Measurements from ENCODE around the gene LANCL3. TPM values are rescaled to one million over a fixed set of nuclear protein-coding genes. Genes with fewer than 3 reads are reported as not detected.

The LANCL3 gene
- total RNA-seq, 1 experiment from 2014 or later: not detected

DNA sequence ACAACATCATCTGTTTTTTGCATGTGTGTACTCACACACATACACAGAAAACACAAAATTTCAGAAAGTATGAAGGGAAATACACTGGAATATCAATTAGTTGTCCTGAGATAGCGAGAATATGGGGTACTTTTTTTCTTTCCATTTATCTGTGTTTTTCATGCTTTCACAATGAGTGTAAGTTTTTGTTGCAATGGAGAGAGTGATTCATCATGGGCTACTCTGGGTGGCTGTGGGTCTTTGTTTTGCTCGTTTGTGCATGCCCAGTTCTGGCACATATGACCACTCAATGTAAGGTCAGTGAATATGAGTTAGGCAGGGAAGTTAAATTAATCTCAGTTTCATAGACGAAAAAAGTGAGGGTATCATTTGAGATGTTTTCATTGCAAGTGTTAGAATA is 141.0 kb downstream of the LANCL3 start:
- BruUV-seq (replicated peaks): no TSS peak
- H3K27me3 Mint-ChIP-seq (ENCODE audit: insufficient read depth, unreplicated experiment): peaks cover 2% of the 10 kb centered on the region
- H3K4me3 Mint-ChIP-seq (ENCODE audit: unreplicated experiment): no peak overlapping the region
- ChIA-PET CTCF (no interaction called here), POLR2A (no interaction called here)
- intact Hi-C loops (cut with micrococcal nuclease; ENCODE audit: unreplicated experiment): no loop called here
- no peaks in the 10 kb centered on the region for H3K4me1 ChIP-seq
- TF ChIP-seq, protein P1, sequence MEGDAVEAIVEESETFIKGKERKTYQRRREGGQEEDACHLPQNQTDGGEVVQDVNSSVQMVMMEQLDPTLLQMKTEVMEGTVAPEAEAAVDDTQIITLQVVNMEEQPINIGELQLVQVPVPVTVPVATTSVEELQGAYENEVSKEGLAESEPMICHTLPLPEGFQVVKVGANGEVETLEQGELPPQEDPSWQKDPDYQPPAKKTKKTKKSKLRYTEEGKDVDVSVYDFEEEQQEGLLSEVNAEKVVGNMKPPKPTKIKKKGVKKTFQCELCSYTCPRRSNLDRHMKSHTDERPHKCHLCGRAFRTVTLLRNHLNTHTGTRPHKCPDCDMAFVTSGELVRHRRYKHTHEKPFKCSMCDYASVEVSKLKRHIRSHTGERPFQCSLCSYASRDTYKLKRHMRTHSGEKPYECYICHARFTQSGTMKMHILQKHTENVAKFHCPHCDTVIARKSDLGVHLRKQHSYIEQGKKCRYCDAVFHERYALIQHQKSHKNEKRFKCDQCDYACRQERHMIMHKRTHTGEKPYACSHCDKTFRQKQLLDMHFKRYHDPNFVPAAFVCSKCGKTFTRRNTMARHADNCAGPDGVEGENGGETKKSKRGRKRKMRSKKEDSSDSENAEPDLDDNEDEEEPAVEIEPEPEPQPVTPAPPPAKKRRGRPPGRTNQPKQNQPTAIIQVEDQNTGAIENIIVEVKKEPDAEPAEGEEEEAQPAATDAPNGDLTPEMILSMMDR (IDR thresholded peaks at IDR 0.05; ENCODE audit: insufficient read depth in 1 of 2, low read depth in 1 of 2, low read length in 1 of 2, severe bottlenecking in 1 of 2, unreplicated experiment in 1 of 2): no peak
- H3K27me3 ChIP-seq (replicated peaks; ENCODE audit: control insufficient read depth, insufficient read depth, low read length): no peaks in the 10 kb centered on the region
- no peak overlapping the region for H3K4me3 ChIP-seq (ENCODE audit: low read depth, low read length)
- no peak overlapping the region for H3K27ac Mint-ChIP-seq (ENCODE audit: unreplicated experiment)
- no peak for DNase-seq
- no peaks in the 10 kb centered on the region for H3K9me3 ChIP-seq
- no peaks in the 10 kb centered on the region for H3K4me1 Mint-ChIP-seq (ENCODE audit: low read depth, unreplicated experiment)
- H3K36me3 ChIP-seq (ENCODE audit: control insufficient read depth, insufficient read depth, low read length): no peaks in the 10 kb centered on the region
- H3K36me3 Mint-ChIP-seq (ENCODE audit: insufficient read depth, unreplicated experiment): no peaks in the 10 kb centered on the region
- H3K9me3 Mint-ChIP-seq (ENCODE audit: unreplicated experiment): no peaks in the 10 kb centered on the region

DNA sequence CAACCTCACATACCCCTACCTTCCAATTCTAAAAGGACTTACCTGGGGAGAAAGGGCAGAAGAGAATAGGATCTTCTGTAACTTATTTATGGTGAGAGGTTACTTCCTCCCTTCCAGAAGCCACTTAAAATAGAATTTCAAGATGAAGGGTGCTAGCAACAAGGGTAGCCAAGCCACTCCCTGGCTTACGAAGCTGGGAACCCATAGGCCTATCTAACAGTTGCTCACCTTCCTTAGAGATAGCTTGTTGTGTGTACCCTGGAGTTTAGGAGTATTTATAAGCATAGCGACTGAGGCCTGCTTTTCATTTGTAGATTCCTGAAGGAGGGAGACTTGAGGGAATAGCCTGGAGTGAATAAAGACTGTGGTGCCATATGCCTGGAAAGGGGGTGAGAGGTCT is 143.0 kb downstream of the LANCL3 start:
- intact Hi-C loops (cut with micrococcal nuclease; ENCODE audit: unreplicated experiment): no loop called here
- Mint-ChIP-seq H3K4me3 (ENCODE audit: unreplicated experiment) (no peak overlapping the region), H3K27me3 (ENCODE audit: insufficient read depth, unreplicated experiment) (peaks cover 2% of the 10 kb centered on the region), H3K9me3 (ENCODE audit: unreplicated experiment) (no peaks in the 10 kb centered on the region), H3K27ac (ENCODE audit: unreplicated experiment) (no peak overlapping the region), H3K4me1 (ENCODE audit: low read depth, unreplicated experiment) (no peaks in the 10 kb centered on the region), H3K36me3 (ENCODE audit: insufficient read depth, unreplicated experiment) (no peaks in the 10 kb centered on the region)
- DNase-seq: no peak
- TF ChIP-seq, protein P1 (IDR thresholded peaks at IDR 0.05; ENCODE audit: insufficient read depth in 1 of 2, low read depth in 1 of 2, low read length in 1 of 2, severe bottlenecking in 1 of 2, unreplicated experiment in 1 of 2): no peak
- no peaks in the 10 kb centered on the region for H3K9me3 ChIP-seq
- ChIA-PET POLR2A (no interaction called here), CTCF (no interaction called here)
- H3K27me3 ChIP-seq (replicated peaks; ENCODE audit: control insufficient read depth, insufficient read depth, low read length): no peaks in the 10 kb centered on the region
- no peak overlapping the region for H3K4me3 ChIP-seq (ENCODE audit: low read depth, low read length)
- no TSS peak for BruUV-seq (replicated peaks)
- H3K36me3 ChIP-seq (ENCODE audit: control insufficient read depth, insufficient read depth, low read length): no peaks in the 10 kb centered on the region
- H3K4me1 ChIP-seq: no peaks in the 10 kb centered on the region

DNA sequence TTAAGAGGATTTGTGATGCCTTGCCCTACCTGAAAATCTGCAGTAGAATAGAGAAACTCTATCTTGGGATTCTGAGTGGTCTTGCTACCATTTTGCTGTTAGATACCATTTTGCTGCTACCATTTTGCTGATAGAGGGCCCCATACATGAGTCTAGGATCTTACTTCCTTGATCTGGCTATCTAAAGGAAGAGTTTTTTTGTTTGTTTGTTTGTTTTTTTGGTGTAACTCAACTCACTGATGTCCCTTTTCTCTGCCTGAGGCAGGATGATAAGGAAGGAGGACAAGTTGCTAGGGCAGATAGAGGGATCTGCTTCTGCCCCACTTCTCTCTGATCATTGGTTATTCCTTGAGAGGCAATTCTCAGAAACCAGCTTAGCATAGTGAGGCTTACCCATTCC is 145.1 kb downstream of the LANCL3 start:
- H3K4me3 Mint-ChIP-seq (ENCODE audit: unreplicated experiment): no peak overlapping the region
- no peaks in the 10 kb centered on the region for H3K9me3 Mint-ChIP-seq (ENCODE audit: unreplicated experiment)
- H3K36me3 Mint-ChIP-seq (ENCODE audit: insufficient read depth, unreplicated experiment): no peaks in the 10 kb centered on the region
- ChIA-PET CTCF (no interaction called here), POLR2A (no interaction called here)
- H3K36me3 ChIP-seq (ENCODE audit: control insufficient read depth, insufficient read depth, low read length): no peaks in the 10 kb centered on the region
- no peak overlapping the region for H3K4me3 ChIP-seq (ENCODE audit: low read depth, low read length)
- H3K4me1 Mint-ChIP-seq (ENCODE audit: low read depth, unreplicated experiment): no peaks in the 10 kb centered on the region
- no peak for DNase-seq
- intact Hi-C loops (cut with micrococcal nuclease; ENCODE audit: unreplicated experiment): no loop called here
- BruUV-seq (replicated peaks): no TSS peak
- H3K27ac Mint-ChIP-seq (ENCODE audit: unreplicated experiment): no peak overlapping the region
- H3K4me1 ChIP-seq: no peaks in the 10 kb centered on the region
- H3K9me3 ChIP-seq: no peaks in the 10 kb centered on the region
- TF ChIP-seq, protein P1 (IDR thresholded peaks at IDR 0.05; ENCODE audit: insufficient read depth in 1 of 2, low read depth in 1 of 2, low read length in 1 of 2, severe bottlenecking in 1 of 2, unreplicated experiment in 1 of 2): no peak
- no peaks in the 10 kb centered on the region for H3K27me3 ChIP-seq (replicated peaks; ENCODE audit: control insufficient read depth, insufficient read depth, low read length)
- peaks cover 2% of the 10 kb centered on the region for H3K27me3 Mint-ChIP-seq (ENCODE audit: insufficient read depth, unreplicated experiment)

Measured in Caco-2 (cell line).